Type B pancreatic cell (in vitro differentiated cells): ENCODE results near the gene PIK3R4. TPM values are rescaled to one million over a fixed set of nuclear protein-coding genes. Genes with fewer than 3 reads are reported as not detected.

Source experiments
- DNase-seq: peaks from one replicate; pipeline ENCODE4 v3.0.0; 2021; ENCODE audit warnings: mixed read lengths; ENCODE audit not compliant: unreplicated experiment; ENCODE audit errors: extremely low spot score
- H3K27ac Mint-ChIP-seq: 2 replicates; pipeline ENCODE4 v1.8.0; 2021; ENCODE audit warnings: mild to moderate bottlenecking, mixed read lengths
- H3K27me3 Mint-ChIP-seq: 2 replicates; pipeline ENCODE4 v1.8.0; 2021; ENCODE audit warnings: mixed read lengths
- H3K36me3 Mint-ChIP-seq: 2 replicates; pipeline ENCODE4 v1.8.0; 2021; ENCODE audit warnings: mixed read lengths
- H3K4me1 Mint-ChIP-seq: one replicate; pipeline ENCODE4 v1.8.0; 2021; ENCODE audit warnings: mixed read lengths; ENCODE audit not compliant: unreplicated experiment
- H3K4me3 Mint-ChIP-seq: 2 replicates; pipeline ENCODE4 v1.8.0; 2021; ENCODE audit warnings: mild to moderate bottlenecking, mixed read lengths
- H3K9me3 Mint-ChIP-seq: 2 replicates; pipeline ENCODE4 v1.8.0; 2021; ENCODE audit warnings: mixed read lengths
- CTCF ChIP-seq: fragments of 200-600 bp; sonication (generic); conservative IDR thresholded peaks from 2 replicates; pipeline ENCODE4 v1.5.0; 2021; ENCODE audit warnings: antibody characterized with exemption, mild to moderate bottlenecking
- total RNA-seq: library from RNA; stranded (reverse); gene quantifications from 2 replicates; pipeline ENCODE4 v1.2.1, GENCODE V29; 2021; ENCODE audit warnings: low replicate concordance

The PIK3R4 gene
- total RNA-seq, 1 donor from 2014 or later: 26.0 TPM

- no peak for TF ChIP-seq CTCF
- Mint-ChIP-seq H3K9me3 (peaks cover 3% of the 10 kb centered on the region), H3K36me3 (no peaks in the 10 kb centered on the region), H3K4me3 (no peak overlapping the region), H3K4me1 (no peaks in the 10 kb centered on the region), H3K27ac (no peak overlapping the region), H3K27me3 (peaks cover 73% of the 10 kb centered on the region)
- DNase-seq: no peak
Observed at GRCh38 chr3:130770644-130771043, 24.0 kb upstream of the PIK3R4 start.

GRCh38 chr3:130761730-130762311, 15.2 kb upstream of the PIK3R4 start:
- Mint-ChIP-seq H3K27ac (no peak overlapping the region), H3K9me3 (no peaks in the 10 kb centered on the region), H3K27me3 (peaks cover 55% of the 10 kb centered on the region), H3K4me1 (peaks cover 7% of the 10 kb centered on the region), H3K36me3 (no peaks in the 10 kb centered on the region), H3K4me3 (no peak overlapping the region)
- TF ChIP-seq CTCF: no peak
- DNase-seq: no peak

GRCh38 chr3:130760922-130761321, 14.3 kb upstream of the PIK3R4 start:
- no peaks in the 10 kb centered on the region for H3K9me3 Mint-ChIP-seq
- no peak overlapping the region for H3K27ac Mint-ChIP-seq
- H3K4me3 Mint-ChIP-seq: no peak overlapping the region
- DNase-seq: no peak
- TF ChIP-seq CTCF: no peak
- peaks cover 46% of the 10 kb centered on the region for H3K27me3 Mint-ChIP-seq
- H3K4me1 Mint-ChIP-seq: peaks cover 7% of the 10 kb centered on the region
- no peaks in the 10 kb centered on the region for H3K36me3 Mint-ChIP-seq

- H3K27me3 Mint-ChIP-seq: peaks cover 36% of the 10 kb centered on the region
- H3K4me1 Mint-ChIP-seq: peaks cover 7% of the 10 kb centered on the region
- no peak overlapping the region for H3K27ac Mint-ChIP-seq
- H3K36me3 Mint-ChIP-seq: no peaks in the 10 kb centered on the region
- TF ChIP-seq CTCF: peak; percentile 93
- H3K4me3 Mint-ChIP-seq: no peak overlapping the region
- H3K9me3 Mint-ChIP-seq: no peaks in the 10 kb centered on the region
- no peak for DNase-seq
Observed at GRCh38 chr3:130759692-130760338, 13.2 kb upstream of the PIK3R4 start.

GRCh38 chr3:130758624-130759369, 12.2 kb upstream of the PIK3R4 start:
- DNase-seq: no peak
- Mint-ChIP-seq H3K27me3 (peaks cover 28% of the 10 kb centered on the region), H3K4me3 (no peak overlapping the region), H3K9me3 (no peaks in the 10 kb centered on the region), H3K36me3 (no peaks in the 10 kb centered on the region), H3K27ac (no peak overlapping the region), H3K4me1 (peaks cover 7% of the 10 kb centered on the region)
- TF ChIP-seq CTCF: no peak
